Neural crest cell (in vitro differentiated cells): ENCODE results near the gene PARP8. TPM values are rescaled to one million over a fixed set of nuclear protein-coding genes. Genes with fewer than 3 reads are reported as not detected.
"Not testable (repeated sequence)": the region's sequence is repeated elsewhere in the genome, so short reads cannot be mapped to it uniquely, and the experiment has no call there.

ENCODE experiments used
- DNase-seq: peaks from one replicate; pipeline ENCODE4 v3.0.0; 2021; ENCODE audit warnings: low read depth, mixed read lengths, low spot score
- H3K27ac Mint-ChIP-seq: one replicate; pipeline ENCODE4 v1.8.0; 2021; ENCODE audit warnings: mild to moderate bottlenecking, mixed read lengths; ENCODE audit not compliant: unreplicated experiment
- H3K27me3 Mint-ChIP-seq: 2 replicates; pipeline ENCODE4 v1.8.0; 2021; ENCODE audit warnings: low read depth, mild to moderate bottlenecking, mixed read lengths
- H3K36me3 Mint-ChIP-seq: 2 replicates; pipeline ENCODE4 v1.8.0; 2021; ENCODE audit warnings: low read depth, mild to moderate bottlenecking, mixed read lengths
- H3K4me1 Mint-ChIP-seq: 2 replicates; pipeline ENCODE4 v1.8.0; 2021; ENCODE audit warnings: mixed read lengths
- H3K4me3 Mint-ChIP-seq: one replicate; pipeline ENCODE4 v1.8.0; 2021; ENCODE audit warnings: mild to moderate bottlenecking, mixed read lengths
- H3K9me3 Mint-ChIP-seq: 2 replicates; pipeline ENCODE4 v1.8.0; 2021; ENCODE audit warnings: mixed read lengths
- long read RNA-seq: library from polyadenylated mRNA; unstranded; transcript quantifications from one replicate; pipeline ENCODE4 v2.0.0, GENCODE V29; 2020
- total RNA-seq: library from RNA; stranded (reverse); gene quantifications from 2 replicates; pipeline ENCODE4 v1.2.1, GENCODE V29; 2021
- TF ChIP-seq, protein P1 (sequence below): fragments of 200-600 bp; sonication (generic); conservative IDR thresholded peaks from 2 replicates; pipeline ENCODE4 v1.5.0; 2021; ENCODE audit warnings: antibody characterized with exemption, mild to moderate bottlenecking

Gene PARP8, protein sequence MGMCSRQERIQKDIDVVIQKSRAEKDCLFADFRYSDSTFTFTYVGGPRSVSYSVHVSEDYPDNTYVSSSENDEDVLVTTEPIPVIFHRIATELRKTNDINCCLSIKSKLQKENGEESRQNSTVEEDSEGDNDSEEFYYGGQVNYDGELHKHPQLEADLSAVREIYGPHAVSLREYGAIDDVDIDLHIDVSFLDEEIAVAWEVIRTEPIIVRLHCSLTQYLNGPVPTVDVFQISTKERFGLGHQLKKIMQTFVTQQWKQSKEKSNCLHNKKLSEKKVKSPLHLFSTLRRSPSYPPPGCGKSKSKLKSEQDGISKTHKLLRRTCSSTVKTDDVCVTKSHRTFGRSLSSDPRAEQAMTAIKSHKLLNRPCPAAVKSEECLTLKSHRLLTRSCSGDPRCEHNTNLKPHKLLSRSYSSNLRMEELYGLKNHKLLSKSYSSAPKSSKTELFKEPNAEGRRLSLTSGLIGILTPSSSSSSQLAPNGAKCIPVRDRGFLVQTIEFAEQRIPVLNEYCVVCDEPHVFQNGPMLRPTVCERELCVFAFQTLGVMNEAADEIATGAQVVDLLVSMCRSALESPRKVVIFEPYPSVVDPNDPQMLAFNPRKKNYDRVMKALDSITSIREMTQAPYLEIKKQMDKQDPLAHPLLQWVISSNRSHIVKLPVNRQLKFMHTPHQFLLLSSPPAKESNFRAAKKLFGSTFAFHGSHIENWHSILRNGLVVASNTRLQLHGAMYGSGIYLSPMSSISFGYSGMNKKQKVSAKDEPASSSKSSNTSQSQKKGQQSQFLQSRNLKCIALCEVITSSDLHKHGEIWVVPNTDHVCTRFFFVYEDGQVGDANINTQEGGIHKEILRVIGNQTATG
- 31.0 and 39.7 TPM in 2 replicates for total RNA-seq
- long read RNA-seq, full-length matches to known transcripts, result 8 of 35 reads
- long read RNA-seq, partial matches to known transcripts, result 8 of 35 reads
- long read RNA-seq, other reads (novel, unspliced or antisense), result 19 of 35 reads

DNA sequence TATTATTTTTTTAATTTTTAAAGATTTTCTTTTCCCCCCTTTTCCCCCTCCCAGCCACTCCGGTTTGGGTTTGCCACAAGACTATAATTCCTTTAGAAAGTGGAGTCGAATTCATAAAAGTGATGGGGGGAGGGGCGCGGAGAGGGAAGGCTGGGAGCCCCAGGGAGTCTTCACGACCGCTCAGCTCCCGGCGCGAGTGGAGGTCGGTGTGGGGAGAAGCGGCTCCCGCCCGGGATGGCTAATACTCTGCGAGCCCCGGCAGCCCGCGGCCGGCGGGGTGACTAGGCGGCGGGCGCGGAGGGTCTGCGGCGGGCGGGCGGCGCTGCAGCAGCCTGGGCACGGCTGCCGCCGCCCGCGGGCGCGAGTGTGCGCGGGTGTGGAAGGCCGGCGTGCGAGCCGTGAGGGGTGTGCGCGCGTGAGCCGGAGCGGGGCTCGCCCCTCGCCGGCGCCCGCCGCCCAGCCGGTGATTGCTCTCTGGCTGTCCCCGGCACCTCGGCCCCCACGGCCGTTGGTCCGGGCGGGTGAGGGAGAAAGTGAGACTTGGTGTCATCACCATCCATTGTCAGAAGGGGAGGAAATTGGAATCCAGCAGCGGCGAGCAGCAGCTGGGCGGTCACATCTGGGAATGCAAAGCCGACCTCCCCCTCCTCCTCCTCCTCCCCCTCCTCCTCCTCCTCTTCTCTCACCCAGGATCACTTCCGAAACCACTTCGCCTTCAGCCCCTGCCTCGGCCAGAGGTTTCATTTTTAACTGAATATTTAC is at the start of gene PARP8:
TSS of gene PARP8 (plus strand) at position 377 of the 762 bp plus-strand sequence. CDS start 459 bp downstream, outside the sequence.
- Mint-ChIP-seq H3K4me1 (peaks cover 27% of the 10 kb centered on the region), H3K9me3 (no peaks in the 10 kb centered on the region), H3K27me3 (peaks cover 3% of the 10 kb centered on the region), H3K4me3 (peak within 1 kb of the TSS; percentile 97), H3K27ac (peak within 1 kb of the TSS; percentile 90), H3K36me3 (no peaks in the 10 kb centered on the region)
- TF ChIP-seq, protein P1, sequence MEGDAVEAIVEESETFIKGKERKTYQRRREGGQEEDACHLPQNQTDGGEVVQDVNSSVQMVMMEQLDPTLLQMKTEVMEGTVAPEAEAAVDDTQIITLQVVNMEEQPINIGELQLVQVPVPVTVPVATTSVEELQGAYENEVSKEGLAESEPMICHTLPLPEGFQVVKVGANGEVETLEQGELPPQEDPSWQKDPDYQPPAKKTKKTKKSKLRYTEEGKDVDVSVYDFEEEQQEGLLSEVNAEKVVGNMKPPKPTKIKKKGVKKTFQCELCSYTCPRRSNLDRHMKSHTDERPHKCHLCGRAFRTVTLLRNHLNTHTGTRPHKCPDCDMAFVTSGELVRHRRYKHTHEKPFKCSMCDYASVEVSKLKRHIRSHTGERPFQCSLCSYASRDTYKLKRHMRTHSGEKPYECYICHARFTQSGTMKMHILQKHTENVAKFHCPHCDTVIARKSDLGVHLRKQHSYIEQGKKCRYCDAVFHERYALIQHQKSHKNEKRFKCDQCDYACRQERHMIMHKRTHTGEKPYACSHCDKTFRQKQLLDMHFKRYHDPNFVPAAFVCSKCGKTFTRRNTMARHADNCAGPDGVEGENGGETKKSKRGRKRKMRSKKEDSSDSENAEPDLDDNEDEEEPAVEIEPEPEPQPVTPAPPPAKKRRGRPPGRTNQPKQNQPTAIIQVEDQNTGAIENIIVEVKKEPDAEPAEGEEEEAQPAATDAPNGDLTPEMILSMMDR, result no peak
- DNase-seq, result peak; percentile 53

- Mint-ChIP-seq H3K4me1 (no peaks in the 10 kb centered on the region), H3K27ac (no peak overlapping the region)
- no peak for DNase-seq
Measured at GRCh38 chr5:50623666-50624065, 42.8 kb upstream of the PARP8 start.

DNA sequence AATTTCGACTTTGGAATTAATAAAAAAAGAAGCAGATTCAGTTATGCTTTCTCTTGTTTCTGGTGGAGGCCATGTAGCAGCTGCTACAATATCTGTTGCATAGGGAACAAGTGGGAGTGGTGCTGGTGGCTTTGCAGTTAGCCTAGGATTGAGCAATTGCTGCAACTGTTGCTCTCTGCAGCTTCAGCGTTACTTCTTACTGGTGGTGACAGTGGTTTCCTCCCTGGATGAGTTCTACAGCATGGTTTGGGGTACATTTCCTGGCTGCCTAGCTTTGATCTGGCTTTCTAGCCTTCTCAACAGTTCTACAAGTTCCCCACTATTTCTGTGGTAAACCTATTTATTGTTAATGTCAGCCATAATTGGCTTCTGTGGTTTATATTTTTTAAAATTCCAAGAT is 31.6 kb upstream of the PARP8 start:
- not testable (repeated sequence) for H3K27me3 Mint-ChIP-seq, H3K27ac Mint-ChIP-seq, DNase-seq, H3K9me3 Mint-ChIP-seq, H3K36me3 Mint-ChIP-seq, H3K4me1 Mint-ChIP-seq, H3K4me3 Mint-ChIP-seq

More at GRCh38 chr5:50623666-50624065, 42.8 kb upstream of the PARP8 start:
- H3K4me3 Mint-ChIP-seq, result no peak overlapping the region
- peaks cover 3% of the 10 kb centered on the region for H3K36me3 Mint-ChIP-seq
- peaks cover 4% of the 10 kb centered on the region for H3K9me3 Mint-ChIP-seq
- TF ChIP-seq, protein P1, result no peak
- H3K27me3 Mint-ChIP-seq, result no peaks in the 10 kb centered on the region

DNA sequence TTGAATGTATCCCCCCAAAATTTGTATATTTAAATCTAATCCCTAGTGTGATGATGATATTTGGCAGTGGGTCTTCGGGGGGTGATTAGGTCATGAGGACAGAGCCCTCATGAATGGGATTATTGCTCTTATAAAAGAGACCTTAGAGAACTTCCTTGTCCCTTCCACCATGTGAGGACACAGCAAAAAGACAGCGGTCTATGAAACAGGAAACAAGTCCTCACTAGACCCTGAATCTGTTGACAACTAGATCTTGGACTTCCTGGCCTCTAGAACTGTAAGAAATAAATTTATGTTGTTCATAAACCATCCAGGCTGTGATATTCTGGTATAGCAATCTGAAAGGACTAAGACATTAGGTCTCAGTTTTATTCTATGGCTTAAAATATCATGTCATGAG is 28.9 kb upstream of the PARP8 start:
- H3K9me3 Mint-ChIP-seq, H3K4me1 Mint-ChIP-seq, H3K27ac Mint-ChIP-seq, H3K36me3 Mint-ChIP-seq, DNase-seq, H3K4me3 Mint-ChIP-seq, H3K27me3 Mint-ChIP-seq: not testable (repeated sequence)

DNA sequence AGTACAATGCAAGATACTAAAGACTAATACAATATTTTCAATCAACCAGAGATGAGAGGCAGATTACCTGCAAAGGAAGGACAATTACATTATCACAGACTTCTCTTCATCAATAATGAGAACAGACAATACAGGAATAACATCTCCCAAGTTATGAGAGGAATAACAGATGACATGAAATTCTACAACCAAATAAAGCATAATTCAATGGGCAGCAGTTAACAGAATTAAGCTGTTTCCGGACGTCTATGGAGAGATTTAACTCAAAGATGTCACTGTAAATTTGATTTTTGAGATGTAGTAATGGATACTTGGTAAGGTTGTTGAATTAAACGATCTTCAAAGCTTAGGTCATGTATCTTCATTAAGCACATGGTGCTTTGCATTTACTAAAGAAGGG is 19.8 kb upstream of the PARP8 start:
- no peak overlapping the region for H3K4me3 Mint-ChIP-seq
- H3K27ac Mint-ChIP-seq, result no peak overlapping the region
- H3K27me3 Mint-ChIP-seq, result no peaks in the 10 kb centered on the region
- TF ChIP-seq, protein P1, result no peak
- peaks cover 10% of the 10 kb centered on the region for H3K4me1 Mint-ChIP-seq
- H3K9me3 Mint-ChIP-seq, result peaks cover 4% of the 10 kb centered on the region
- H3K36me3 Mint-ChIP-seq, result no peaks in the 10 kb centered on the region
- no peak for DNase-seq

GRCh38 chr5:50647726-50648125 is 18.7 kb upstream of the PARP8 start:
- Mint-ChIP-seq H3K4me3 (no peak overlapping the region), H3K27ac (no peak overlapping the region), H3K36me3 (no peaks in the 10 kb centered on the region), H3K9me3 (no peaks in the 10 kb centered on the region), H3K4me1 (peaks cover 10% of the 10 kb centered on the region), H3K27me3 (no peaks in the 10 kb centered on the region)
- TF ChIP-seq, protein P1, result no peak
- no peak for DNase-seq
